ENCODE measurements around the gene CTNND2. TPM values are rescaled to one million over a fixed set of nuclear protein-coding genes. Genes with fewer than 3 reads are reported as not detected.

Gene CTNND2
- total and polyA plus RNA-seq, 9 of the 15 experiments (the other 6 are each of a cell fraction or from before 2014, with no cell fraction given), result 0.03 to 0.35 TPM; not detected in 7

DNA sequence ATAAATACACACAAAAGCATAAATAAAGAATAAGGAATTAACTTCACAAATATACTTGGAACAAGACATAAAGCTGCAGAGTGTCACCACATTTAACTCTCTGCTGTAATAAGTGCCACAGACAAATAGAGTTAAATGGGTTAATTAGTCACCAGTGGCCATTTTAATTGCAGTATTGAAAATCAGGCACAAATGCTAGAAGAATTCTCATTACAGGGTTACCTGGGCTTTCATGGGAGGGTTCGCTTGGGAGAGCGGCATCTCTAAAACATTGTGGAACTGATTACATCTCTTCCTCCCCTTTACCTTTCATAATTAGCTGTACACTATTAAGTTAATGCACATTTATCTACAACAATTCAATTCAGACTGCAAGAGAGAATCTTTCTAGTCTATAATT lies 637.9 kb downstream of the CTNND2 start:
- no peak overlapping the region for H3K4me3 ChIP-seq
- no peak for ATAC-seq
- intact Hi-C loops (cut with micrococcal nuclease) (loop anchor here (10.0 kb wide), 2 partner anchors 228 to 758 kb away; no protein-coding TSS in a partner anchor), in situ Hi-C loops (cut with MboI) (no loop called here)
- no peaks in the 10 kb centered on the region for H3K9me1 ChIP-seq (ENCODE audit: control insufficient read depth, insufficient read depth, low read length)
- WGBS (ENCODE audit: insufficient coverage, low coverage, missing lambda C conversion rate), result 9% methylated on average over 2 of the region's 2 CpGs
- no peak overlapping the region for H3K9ac ChIP-seq (ENCODE audit: insufficient read depth in 1 of 2, low read depth in 2 of 2, low read length in 2 of 2)
- no peaks in the 10 kb centered on the region for H3K36me3 ChIP-seq (ENCODE audit: control insufficient read depth, insufficient read depth, low read length)
- no peak overlapping the region for H3K27ac ChIP-seq (ENCODE audit: extremely low read depth, low read depth, low read length)
- no peak for FAIRE-seq
- no peak for TF ChIP-seq SMARCA5 (IDR thresholded peaks at IDR 0.05)
- TF ChIP-seq CBFA2T3 (IDR thresholded peaks at IDR 0.05), result no peak
- no peak for TF ChIP-seq SRSF7 (optimal IDR thresholded peaks at IDR 0.05; ENCODE audit: low read depth, low read length)
- TF ChIP-seq MIER1 (IDR thresholded peaks at IDR 0.05; ENCODE audit: low read depth), result no peak
- no peaks in the 10 kb centered on the region for H3K79me2 ChIP-seq (ENCODE audit: control insufficient read depth, insufficient read depth, low read length)
- ChIA-PET CTCF (ENCODE audit: low intra/inter-chr PET ratio) (no interaction called here), POLR2A (no interaction called here)
- BruUV-seq (replicated peaks), result no TSS peak
- H4K20me1 ChIP-seq (replicated peaks; ENCODE audit: control insufficient read depth, insufficient read depth, low read length), result no peaks in the 10 kb centered on the region
- H3K4me2 ChIP-seq (ENCODE audit: insufficient read depth, low read length), result no peak overlapping the region
- no peaks in the 10 kb centered on the region for H3K27me3 ChIP-seq (ENCODE audit: control insufficient read depth in 2 of 2, insufficient read depth in 2 of 2, low read length in 2 of 2)
- H3K9me3 ChIP-seq (replicated peaks; ENCODE audit: control insufficient read depth, insufficient read depth, low read depth, low read length), result no peaks in the 10 kb centered on the region
- no peak for DNase-seq (ENCODE audit: extremely low read depth in 1 of 4, low spot score in 3 of 4)
- H2AFZ ChIP-seq (ENCODE audit: low read depth, low read length), result no peak overlapping the region
- no peaks in the 10 kb centered on the region for H3K4me1 ChIP-seq (replicated peaks in 1 of 2; ENCODE audit: control insufficient read depth in 2 of 2, insufficient read depth in 2 of 2, low read length in 2 of 2)

DNA sequence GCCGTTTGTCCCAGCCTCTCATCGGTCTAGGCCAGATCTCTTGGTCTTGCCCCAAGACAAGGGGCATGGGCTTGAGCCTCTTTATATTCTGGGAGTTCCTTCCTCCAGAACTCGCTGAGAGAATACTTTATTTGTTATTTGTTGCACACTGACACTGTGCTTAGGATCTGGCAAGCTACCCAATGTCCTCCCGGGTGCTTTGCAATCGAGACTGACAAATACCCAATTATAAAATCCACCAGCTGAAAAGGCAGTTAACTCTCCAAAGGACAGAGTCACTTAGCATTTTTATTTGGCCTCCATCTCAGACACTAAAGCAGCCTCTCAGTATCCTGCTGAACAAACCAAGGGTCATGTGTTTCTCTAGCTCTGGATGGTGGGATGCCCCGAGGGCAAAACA lies 643.0 kb downstream of the CTNND2 start:
- ATAC-seq, result no peak
- Histone ChIP-seq H3K9ac (ENCODE audit: insufficient read depth in 1 of 2, low read depth in 2 of 2, low read length in 2 of 2) (no peak overlapping the region), H3K9me3 (replicated peaks; ENCODE audit: control insufficient read depth, insufficient read depth, low read depth, low read length) (no peaks in the 10 kb centered on the region), H3K4me3 (no peak overlapping the region), H3K27me3 (ENCODE audit: control insufficient read depth in 2 of 2, insufficient read depth in 2 of 2, low read length in 2 of 2) (no peaks in the 10 kb centered on the region), H3K36me3 (ENCODE audit: control insufficient read depth, insufficient read depth, low read length) (no peaks in the 10 kb centered on the region), H3K79me2 (ENCODE audit: control insufficient read depth, insufficient read depth, low read length) (no peaks in the 10 kb centered on the region), H3K27ac (ENCODE audit: extremely low read depth, low read depth, low read length) (no peak overlapping the region), H3K4me1 (replicated peaks in 1 of 2; ENCODE audit: control insufficient read depth in 2 of 2, insufficient read depth in 2 of 2, low read length in 2 of 2) (no peaks in the 10 kb centered on the region), H4K20me1 (replicated peaks; ENCODE audit: control insufficient read depth, insufficient read depth, low read length) (no peaks in the 10 kb centered on the region), H3K9me1 (ENCODE audit: control insufficient read depth, insufficient read depth, low read length) (no peaks in the 10 kb centered on the region), H3K4me2 (ENCODE audit: insufficient read depth, low read length) (no peak overlapping the region), H2AFZ (ENCODE audit: low read depth, low read length) (no peak overlapping the region)
- ChIA-PET CTCF (ENCODE audit: low intra/inter-chr PET ratio) (no interaction called here), POLR2A (no interaction called here)
- FAIRE-seq, result no peak
- in situ Hi-C loops (cut with MboI), result no loop called here
- intact Hi-C loops (cut with micrococcal nuclease), result loop anchor here (10.0 kb wide), 2 partner anchors 234 to 764 kb away; no protein-coding TSS in a partner anchor
- DNase-seq (ENCODE audit: extremely low read depth in 1 of 4, low spot score in 3 of 4), result no peak
- no TSS peak for BruUV-seq (replicated peaks)
- WGBS (ENCODE audit: insufficient coverage, low coverage, missing lambda C conversion rate), result 0% methylated on average over 6 of the region's 6 CpGs
- TF ChIP-seq ZNF146 (CRISPR knock-in tag; IDR thresholded peaks at IDR 0.05; ENCODE audit: unreplicated experiment), result no peak
- TF ChIP-seq, protein P1, sequence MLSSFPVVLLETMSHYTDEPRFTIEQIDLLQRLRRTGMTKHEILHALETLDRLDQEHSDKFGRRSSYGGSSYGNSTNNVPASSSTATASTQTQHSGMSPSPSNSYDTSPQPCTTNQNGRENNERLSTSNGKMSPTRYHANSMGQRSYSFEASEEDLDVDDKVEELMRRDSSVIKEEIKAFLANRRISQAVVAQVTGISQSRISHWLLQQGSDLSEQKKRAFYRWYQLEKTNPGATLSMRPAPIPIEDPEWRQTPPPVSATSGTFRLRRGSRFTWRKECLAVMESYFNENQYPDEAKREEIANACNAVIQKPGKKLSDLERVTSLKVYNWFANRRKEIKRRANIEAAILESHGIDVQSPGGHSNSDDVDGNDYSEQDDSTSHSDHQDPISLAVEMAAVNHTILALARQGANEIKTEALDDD (IDR thresholded peaks at IDR 0.05), result no peak
- no peak for TF ChIP-seq ZFPM2 (CRISPR knock-in tag; IDR thresholded peaks at IDR 0.05)

Data from K562 (cell line).